ENCODE measurements around the gene SMIM33. TPM values are rescaled to one million over a fixed set of nuclear protein-coding genes. Genes with fewer than 3 reads are reported as not detected.
"Not testable (repeated sequence)": the region's sequence is repeated elsewhere in the genome, so short reads cannot be mapped to it uniquely, and the experiment has no call there.

The SMIM33 gene
- total and polyA plus RNA-seq, 9 donors: not detected

- intact Hi-C loops (cut with DNase I): no loop called here
- Histone ChIP-seq H3K9me3 (no peaks in the 10 kb centered on the region), H3K4me1 (ENCODE audit: insufficient read depth) (no peaks in the 10 kb centered on the region), H3K36me3 (no peaks in the 10 kb centered on the region), H3K27ac (no peak overlapping the region), H3K27me3 (no peaks in the 10 kb centered on the region), H3K4me3 (no peak overlapping the region)
- 89 to 97% (median 91%) methylated on average over 3 of the region's 3 CpGs for WGBS, 3 donors
- no peak for DNase-seq
- TF ChIP-seq POLR2A (IDR thresholded peaks at IDR 0.05) (no peak), EP300 (IDR thresholded peaks at IDR 0.05) (no peak), CTCF (IDR thresholded peaks at IDR 0.05) (no peak)
These were observed 25.0 kb downstream of the SMIM33 start for GRCh38 chr5:139495638-139496435.

GRCh38 chr5:139501381-139501780, 30.6 kb downstream of the SMIM33 start:
- Histone ChIP-seq H3K27me3 (no peaks in the 10 kb centered on the region), H3K9me3 (no peaks in the 10 kb centered on the region), H3K4me3 (no peak overlapping the region), H3K27ac (no peak overlapping the region), H3K36me3 (no peaks in the 10 kb centered on the region), H3K4me1 (ENCODE audit: insufficient read depth) (no peaks in the 10 kb centered on the region)
- intact Hi-C loops (cut with DNase I): no loop called here
- 86 to 92% (median 87%) methylated on average over 4 of the region's 4 CpGs for WGBS, 3 donors
- TF ChIP-seq POLR2A (IDR thresholded peaks at IDR 0.05) (no peak), EP300 (IDR thresholded peaks at IDR 0.05) (no peak), CTCF (IDR thresholded peaks at IDR 0.05) (no peak)
- DNase-seq: no peak

GRCh38 chr5:139503036-139503817, 32.4 kb downstream of the SMIM33 start:
- intact Hi-C loops (cut with DNase I); H3K27me3 ChIP-seq; H3K4me1 ChIP-seq (ENCODE audit: insufficient read depth); DNase-seq; H3K27ac ChIP-seq; H3K4me3 ChIP-seq; H3K9me3 ChIP-seq; H3K36me3 ChIP-seq: not testable (repeated sequence)
- 88 to 91% (median 89%) methylated on average over 15 of the region's 15 CpGs for WGBS, 3 donors

- 80 to 81% (median 80%) methylated on average over 15 of the region's 15 CpGs for WGBS, 3 donors
- intact Hi-C loops (cut with DNase I); DNase-seq; H3K4me1 ChIP-seq (ENCODE audit: insufficient read depth); H3K4me3 ChIP-seq; H3K9me3 ChIP-seq; H3K27me3 ChIP-seq; H3K27ac ChIP-seq; H3K36me3 ChIP-seq: not testable (repeated sequence)
These were observed 33.1 kb downstream of the SMIM33 start for GRCh38 chr5:139503879-139504278.

GRCh38 chr5:139504722-139505121, 33.9 kb downstream of the SMIM33 start:
- H3K4me3 ChIP-seq; H3K9me3 ChIP-seq; H3K27ac ChIP-seq; intact Hi-C loops (cut with DNase I); H3K4me1 ChIP-seq (ENCODE audit: insufficient read depth); DNase-seq; H3K36me3 ChIP-seq; H3K27me3 ChIP-seq: not testable (repeated sequence)
- 80 to 84% (median 82%) methylated on average over 5 of the region's 5 CpGs for WGBS, 3 donors
